HPDE6-E6E7 (cell line): ENCODE measurements around the gene CPLX3.

Source experiments
- DNase-seq: peaks from one replicate; pipeline ENCODE4 v3.0.0; 2011; ENCODE audit warnings: missing footprints; ENCODE audit errors: extremely low spot score

CPLX3 gene

GRCh38 chr15:74828835-74829234 is 2.4 kb downstream of the CPLX3 start:
- DNase-seq, result no peak

- DNase-seq, result no peak
These were observed 3.1 kb downstream of the CPLX3 start for GRCh38 chr15:74829486-74829885.

- no peak for DNase-seq
These were observed 3.6 kb downstream of the CPLX3 start for GRCh38 chr15:74829991-74830390.

GRCh38 chr15:74830868-74831267 is 4.4 kb downstream of the CPLX3 start:
- no peak for DNase-seq

GRCh38 chr15:74831813-74832495 is 5.5 kb downstream of the CPLX3 start:
- no peak for DNase-seq

- no peak for DNase-seq
These were observed 6.4 kb downstream of the CPLX3 start for GRCh38 chr15:74832826-74833225.

GRCh38 chr15:74833376-74834107 is 7.1 kb downstream of the CPLX3 start:
- DNase-seq, result no peak

GRCh38 chr15:74835312-74835823 is 8.9 kb downstream of the CPLX3 start:
- peak; percentile 67 for DNase-seq

GRCh38 chr15:74836846-74837245 is 10.4 kb downstream of the CPLX3 start:
- no peak for DNase-seq

- DNase-seq, result no peak
These were observed 11.2 kb downstream of the CPLX3 start for GRCh38 chr15:74837482-74838136.

GRCh38 chr15:74838137-74838516 is 11.7 kb downstream of the CPLX3 start:
- DNase-seq, result no peak

GRCh38 chr15:74838746-74839525 is 12.5 kb downstream of the CPLX3 start:
- no peak for DNase-seq

- DNase-seq, result no peak
These were observed 13.3 kb downstream of the CPLX3 start for GRCh38 chr15:74839526-74840395.

- no peak for DNase-seq
These were observed 14.7 kb downstream of the CPLX3 start for GRCh38 chr15:74840851-74841775.

- no peak for DNase-seq
These were observed 15.5 kb downstream of the CPLX3 start for GRCh38 chr15:74841891-74842373.

- peak; percentile 96 for DNase-seq
These were observed 16.4 kb downstream of the CPLX3 start, which contains the start of gene ULK3 for GRCh38 chr15:74842581-74843444. Gene ULK3 (minus strand): TSS chr15:74843156. CDS start chr15:74843105, 51 bp downstream.

GRCh38 chr15:74843445-74843828 is 17.0 kb downstream of the CPLX3 start:
- DNase-seq, result no peak

- no peak for DNase-seq
These were observed 17.5 kb downstream of the CPLX3 start for GRCh38 chr15:74843891-74844299.
